ENCODE results near the gene CD86.

The CD86 gene

GRCh38 chr3:122169911-122170310 is 114.7 kb downstream of the CD86 start:
- no peak for DNase-seq

Data from DMS79 treated with DMSO at 0.1 percent for 48 hours (cell line).